HepG2 (cell line): Measurements from ENCODE around the gene TMEM97. TPM values are rescaled to one million over a fixed set of nuclear protein-coding genes. Genes with fewer than 3 reads are reported as not detected.

Source experiments
- ATF1 ChIP-seq: IDR thresholded peaks from 2 replicates; pipeline ENCODE4 v1.6.1; 2016; ENCODE audit warnings: mild to moderate bottlenecking, control low read depth
- FOXC1 ChIP-seq: sonication (generic); formaldehyde crosslinking; IDR thresholded peaks from 2 replicates; pipeline ENCODE4 v1.8.0; 2022; ENCODE audit warnings: mild to moderate bottlenecking, missing genetic modification reagents, borderline replicate concordance
- HNRNPK ChIP-seq: fragments of 200-400 bp; formaldehyde crosslinking; IDR thresholded peaks from 2 replicates; pipeline ENCODE4 v1.6.1; 2018; ENCODE audit warnings: low read length, low read depth, moderate library complexity, mild to moderate bottlenecking; ENCODE audit not compliant: poor library complexity, severe bottlenecking
- IRX3 ChIP-seq: sonication (generic); formaldehyde crosslinking; IDR thresholded peaks from 2 replicates; pipeline ENCODE4 v1.8.1; 2023; ENCODE audit warnings: mild to moderate bottlenecking, low read depth, missing genetic modification reagents, borderline replicate concordance
- JUNB ChIP-seq: sonication (generic); formaldehyde crosslinking; IDR thresholded peaks from 2 replicates; pipeline ENCODE4 v1.8.0; 2022; ENCODE audit warnings: missing genetic modification reagents, mild to moderate bottlenecking, borderline replicate concordance
- MATR3 ChIP-seq: sonication (generic); formaldehyde crosslinking; IDR thresholded peaks from 2 replicates; pipeline ENCODE4 v1.4.0; 2020; ENCODE audit warnings: missing genetic modification reagents
- MBNL3 ChIP-seq: fragments of 250-450 bp; sonication (Bioruptor Pico); conservative IDR thresholded peaks from 2 replicates; pipeline ENCODE4 v1.8.0; 2022; ENCODE audit warnings: mild to moderate bottlenecking, inconsistent platforms
- NBN ChIP-seq: fragments of 450-650 bp; conservative IDR thresholded peaks from 2 replicates; pipeline ENCODE4 v1.6.1; 2017
- NR2F6 ChIP-seq, 2 experiments: IDR thresholded peaks; 2 replicates each; pipeline ENCODE4 v1.6.1; 2016; ENCODE audit warnings: antibody characterized with exemption in 1 of 2, mild to moderate bottlenecking in 1 of 2
- TBX2 ChIP-seq: sonication (generic); formaldehyde crosslinking; IDR thresholded peaks from 2 replicates; pipeline ENCODE4 v1.5.0; 2020; ENCODE audit warnings: missing genetic modification reagents, mild to moderate bottlenecking, borderline replicate concordance
- TMF1 ChIP-seq: sonication (generic); formaldehyde crosslinking; IDR thresholded peaks from 2 replicates; pipeline ENCODE4 v1.8.1; 2022; ENCODE audit warnings: low read depth, missing genetic modification reagents
- TOPORS ChIP-seq: sonication (generic); formaldehyde crosslinking; IDR thresholded peaks from 2 replicates; pipeline ENCODE4 v1.8.0; 2023; ENCODE audit warnings: mild to moderate bottlenecking, missing genetic modification reagents
- TRAFD1 ChIP-seq: sonication (generic); formaldehyde crosslinking; IDR thresholded peaks from 2 replicates; pipeline ENCODE4 v1.5.1; 2020; ENCODE audit warnings: missing genetic modification reagents, mild to moderate bottlenecking, borderline replicate concordance
- TSC22D2 ChIP-seq: sonication (generic); formaldehyde crosslinking; IDR thresholded peaks from 2 replicates; pipeline ENCODE4 v1.5.1; 2020; ENCODE audit warnings: missing genetic modification reagents, mild to moderate bottlenecking, borderline replicate concordance
- XRCC5 ChIP-seq: fragments of 200-400 bp; formaldehyde crosslinking; optimal IDR thresholded peaks from 2 replicates; pipeline ENCODE3; 2017; ENCODE audit warnings: mild to moderate bottlenecking, low read length
- YEATS2 ChIP-seq: sonication (generic); formaldehyde crosslinking; IDR thresholded peaks from 2 replicates; pipeline ENCODE4 v1.4.0; 2020; ENCODE audit warnings: missing genetic modification reagents, borderline replicate concordance
- ZBTB7A ChIP-seq: sonication (generic); formaldehyde crosslinking; IDR thresholded peaks from 2 replicates; pipeline ENCODE4 v1.8.0; 2022; ENCODE audit warnings: mild to moderate bottlenecking, missing genetic modification reagents
- ZFP36 ChIP-seq: fragments of 150-350 bp; IDR thresholded peaks from 2 replicates; pipeline ENCODE4 v1.6.1; 2018; ENCODE audit warnings: borderline replicate concordance, low read length, low read depth; ENCODE audit not compliant: partially characterized antibody
- ZFY ChIP-seq: sonication (generic); formaldehyde crosslinking; IDR thresholded peaks from 2 replicates; pipeline ENCODE4 v1.4.0; 2020; ENCODE audit warnings: missing genetic modification reagents
- ZNF18 ChIP-seq: sonication (generic); formaldehyde crosslinking; IDR thresholded peaks from 2 replicates; pipeline ENCODE4 v1.8.0; 2022; ENCODE audit warnings: mild to moderate bottlenecking, missing genetic modification reagents; ENCODE audit not compliant: insufficient replicate concordance
- ZNF333 ChIP-seq: sonication (generic); formaldehyde crosslinking; IDR thresholded peaks from 2 replicates; pipeline ENCODE4 v1.4.0; 2020; ENCODE audit warnings: mild to moderate bottlenecking, missing genetic modification reagents, borderline replicate concordance
- ZNF891 ChIP-seq: sonication (generic); formaldehyde crosslinking; IDR thresholded peaks from 2 replicates; pipeline ENCODE4 v1.5.0; 2020; ENCODE audit warnings: mild to moderate bottlenecking, missing genetic modification reagents
- polyA plus RNA-seq, 8 experiments: library from polyadenylated mRNA; depleted of rRNA in 3 of 8; stranded (reverse) in 7 of 8; unstranded in 1 of 8; fragments of >200 nt; fragmentation: Illumina TruSeq in 4 of 8; extraction: Trizol in 4 of 8; gene quantifications; 2 replicates each; pipeline versions ENCODE4 v1.2.1 to v1.2.3, GENCODE V29; 2011 to 2016; ENCODE audit warnings: low read depth in 4 of 8, missing spikeins in 1 of 8, mixed read lengths in 1 of 8; ENCODE audit not compliant: insufficient read depth in 1 of 8
- total RNA-seq, 5 experiments: library from RNA; depleted of rRNA; stranded (reverse); fragments of >200 nt; fragmentation: Illumina TruSeq; extraction: Trizol; gene quantifications; 2 replicates each; pipeline ENCODE4 v1.2.3, GENCODE V29; 2016; ENCODE audit warnings: low read depth in 1 of 5
- TF ChIP-seq, protein P1 (sequence below): sonication (generic); formaldehyde crosslinking; IDR thresholded peaks from 2 replicates; pipeline ENCODE4 v1.9.0; 2021; ENCODE audit warnings: missing genetic modification reagents, mild to moderate bottlenecking, borderline replicate concordance

Gene TMEM97
- total and polyA plus RNA-seq, 2 of the 13 experiments (the other 11 are each of a cell fraction or from before 2014, with no cell fraction given) = 69.6 to 137 TPM

GRCh38 chr17:28357061-28357900, 38.3 kb downstream of the TMEM97 start, which contains the start of gene POLDIP2 (continued):
- TF ChIP-seq ATF1 (CRISPR knock-in tag) (peak; percentile 75), ZNF891 (CRISPR knock-in tag) (no peak; the same call in 1 of the 2 replicates), JUNB (CRISPR knock-in tag) (no peak), ZNF18 (no peak), ZNF333 (peak; percentile 49; the same call in 1 of the 2 replicates), TBX2 (CRISPR knock-in tag) (peak; percentile 88), ZFP36 (no peak), NR2F6 (IDR thresholded peaks at IDR 0.05) (no peak), NR2F6 (CRISPR knock-in tag; IDR thresholded peaks at IDR 0.05) (peak; percentile 45; the same call in 1 of the 2 replicates), TRAFD1 (CRISPR knock-in tag) (no peak), MATR3 (CRISPR knock-in tag) (no peak), ZBTB7A (0 out of 2 replicates have a peak, but pooled peaks have one; percentile 60), TOPORS (CRISPR knock-in tag) (peak; percentile 96), XRCC5 (peak; percentile 75), IRX3 (CRISPR knock-in tag) (no peak), NBN (no peak), TMF1 (CRISPR knock-in tag) (peak; percentile 93; the same call in 1 of the 2 replicates), FOXC1 (no peak; the same call in 1 of the 2 replicates), TSC22D2 (CRISPR knock-in tag) (peak; percentile 63; the same call in 1 of the 2 replicates), HNRNPK (peak; percentile 58), MBNL3 (no peak), ZFY (CRISPR knock-in tag) (peak; percentile 96), YEATS2 (CRISPR knock-in tag) (peak; percentile 96)
- TF ChIP-seq, protein P1, sequence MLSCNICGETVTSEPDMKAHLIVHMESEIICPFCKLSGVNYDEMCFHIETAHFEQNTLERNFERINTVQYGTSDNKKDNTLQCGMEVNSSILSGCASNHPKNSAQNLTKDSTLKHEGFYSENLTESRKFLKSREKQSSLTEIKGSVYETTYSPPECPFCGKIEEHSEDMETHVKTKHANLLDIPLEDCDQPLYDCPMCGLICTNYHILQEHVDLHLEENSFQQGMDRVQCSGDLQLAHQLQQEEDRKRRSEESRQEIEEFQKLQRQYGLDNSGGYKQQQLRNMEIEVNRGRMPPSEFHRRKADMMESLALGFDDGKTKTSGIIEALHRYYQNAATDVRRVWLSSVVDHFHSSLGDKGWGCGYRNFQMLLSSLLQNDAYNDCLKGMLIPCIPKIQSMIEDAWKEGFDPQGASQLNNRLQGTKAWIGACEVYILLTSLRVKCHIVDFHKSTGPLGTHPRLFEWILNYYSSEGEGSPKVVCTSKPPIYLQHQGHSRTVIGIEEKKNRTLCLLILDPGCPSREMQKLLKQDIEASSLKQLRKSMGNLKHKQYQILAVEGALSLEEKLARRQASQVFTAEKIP (CRISPR knock-in tag) = no peak
